Activated CD8-positive, alpha-beta T cell treated with anti-CD3 and anti-CD28 coated beads for 36 hours (primary cell): ENCODE results near the gene KMT2E. TPM values are rescaled to one million over a fixed set of nuclear protein-coding genes. Genes with fewer than 3 reads are reported as not detected.

Source experiments
- ATAC-seq: fragments of 200-7000 bp; cut with Tn5 transposase; one replicate; pipeline ENCODE4 v1.10.0; 2021; ENCODE audit warnings: mild to moderate bottlenecking, moderate library complexity
- CTCF ChIA-PET: fragments of 350-600 bp; sonication (Branson Sonifier 250); formaldehyde crosslinking; loops from one replicate; lab custom pipeline; 2021; ENCODE audit warnings: antibody characterized with exemption; lab: Charles Lee
- POLR2A ChIA-PET: fragments of 350-600 bp; sonication (Branson Sonifier 250); formaldehyde crosslinking; loops from one replicate; lab custom pipeline; 2021; ENCODE audit warnings: antibody characterized with exemption; lab: Charles Lee
- DNase-seq: peaks from one replicate; pipeline ENCODE4 v3.0.0-alpha.2; 2020
- H3K27ac Mint-ChIP-seq: one replicate; pipeline ENCODE4 v1.8.0; 2021; ENCODE audit warnings: mild to moderate bottlenecking, mixed read lengths
- H3K27me3 Mint-ChIP-seq: one replicate; pipeline ENCODE4 v1.8.0; 2021; ENCODE audit warnings: mixed read lengths
- H3K36me3 Mint-ChIP-seq: one replicate; pipeline ENCODE4 v1.8.0; 2021; ENCODE audit warnings: low read depth, mixed read lengths
- H3K4me1 Mint-ChIP-seq: one replicate; pipeline ENCODE4 v1.8.0; 2021; ENCODE audit warnings: low read depth, mixed read lengths
- H3K4me3 Mint-ChIP-seq: one replicate; pipeline ENCODE4 v1.8.0; 2021; ENCODE audit warnings: mild to moderate bottlenecking, moderate library complexity, mixed read lengths
- H3K9me3 Mint-ChIP-seq: one replicate; pipeline ENCODE4 v1.8.0; 2021; ENCODE audit warnings: mixed read lengths
- intact Hi-C: fragments of 100-400 bp; cut with micrococcal nuclease; formaldehyde crosslinking; loops from one replicate; pipeline ENCODE4 v1.10.0; 2022
- total RNA-seq, 2 experiments: library from RNA; stranded (reverse); gene quantifications; one replicate each; pipeline ENCODE4 v1.2.3, GENCODE V29; 2021
- TF ChIP-seq, protein P1 (sequence below): fragments of 200-600 bp; IDR thresholded peaks from one replicate; pipeline ENCODE4 v1.8.0; 2022; ENCODE audit warnings: antibody characterized with exemption, mild to moderate bottlenecking

Gene KMT2E
- total RNA-seq, 2 experiments from 2014 or later = 94.7 to 98.4 TPM

DNA sequence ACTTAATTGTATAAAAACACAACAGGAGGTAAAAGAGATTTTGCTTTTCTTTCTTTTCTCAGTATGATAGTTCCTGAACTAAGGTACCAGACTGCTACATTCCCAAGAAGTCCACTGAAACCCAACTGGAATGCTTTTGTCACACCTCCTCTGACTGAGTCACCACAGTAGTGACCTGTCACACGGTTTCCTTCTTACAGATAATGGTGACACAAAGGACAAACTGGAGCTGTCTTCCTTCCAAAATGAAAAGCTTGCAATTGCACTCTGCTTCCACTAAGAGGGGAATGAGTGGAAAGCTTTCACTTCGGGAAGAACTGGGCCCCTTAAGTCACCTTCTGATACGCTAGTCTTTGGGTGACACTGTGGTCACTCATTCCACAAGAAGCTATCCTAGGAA is 122.2 kb downstream of the KMT2E start:
- TF ChIP-seq, protein P1, sequence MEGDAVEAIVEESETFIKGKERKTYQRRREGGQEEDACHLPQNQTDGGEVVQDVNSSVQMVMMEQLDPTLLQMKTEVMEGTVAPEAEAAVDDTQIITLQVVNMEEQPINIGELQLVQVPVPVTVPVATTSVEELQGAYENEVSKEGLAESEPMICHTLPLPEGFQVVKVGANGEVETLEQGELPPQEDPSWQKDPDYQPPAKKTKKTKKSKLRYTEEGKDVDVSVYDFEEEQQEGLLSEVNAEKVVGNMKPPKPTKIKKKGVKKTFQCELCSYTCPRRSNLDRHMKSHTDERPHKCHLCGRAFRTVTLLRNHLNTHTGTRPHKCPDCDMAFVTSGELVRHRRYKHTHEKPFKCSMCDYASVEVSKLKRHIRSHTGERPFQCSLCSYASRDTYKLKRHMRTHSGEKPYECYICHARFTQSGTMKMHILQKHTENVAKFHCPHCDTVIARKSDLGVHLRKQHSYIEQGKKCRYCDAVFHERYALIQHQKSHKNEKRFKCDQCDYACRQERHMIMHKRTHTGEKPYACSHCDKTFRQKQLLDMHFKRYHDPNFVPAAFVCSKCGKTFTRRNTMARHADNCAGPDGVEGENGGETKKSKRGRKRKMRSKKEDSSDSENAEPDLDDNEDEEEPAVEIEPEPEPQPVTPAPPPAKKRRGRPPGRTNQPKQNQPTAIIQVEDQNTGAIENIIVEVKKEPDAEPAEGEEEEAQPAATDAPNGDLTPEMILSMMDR = no peak
- ATAC-seq (no peak), DNase-seq (no peak)
- ChIA-PET CTCF (interaction anchor here (1.1 kb wide), 2 partner anchors 74 to 454 kb away, joined by 3 read pairs; no protein-coding TSS in a partner anchor), POLR2A (interaction anchor here (0.6 to 1.2 kb wide), 3 partner anchors 10 to 84 kb away, joined by 3 read pairs; no protein-coding TSS in a partner anchor)
- H3K27me3 Mint-ChIP-seq = no peaks in the 10 kb centered on the region
- no peak overlapping the region for H3K27ac Mint-ChIP-seq
- H3K4me1 Mint-ChIP-seq = peaks cover 20% of the 10 kb centered on the region
- H3K36me3 Mint-ChIP-seq = peaks cover 12% of the 10 kb centered on the region
- H3K9me3 Mint-ChIP-seq = no peaks in the 10 kb centered on the region
- no peak overlapping the region for H3K4me3 Mint-ChIP-seq
- intact Hi-C loops = no loop called here

DNA sequence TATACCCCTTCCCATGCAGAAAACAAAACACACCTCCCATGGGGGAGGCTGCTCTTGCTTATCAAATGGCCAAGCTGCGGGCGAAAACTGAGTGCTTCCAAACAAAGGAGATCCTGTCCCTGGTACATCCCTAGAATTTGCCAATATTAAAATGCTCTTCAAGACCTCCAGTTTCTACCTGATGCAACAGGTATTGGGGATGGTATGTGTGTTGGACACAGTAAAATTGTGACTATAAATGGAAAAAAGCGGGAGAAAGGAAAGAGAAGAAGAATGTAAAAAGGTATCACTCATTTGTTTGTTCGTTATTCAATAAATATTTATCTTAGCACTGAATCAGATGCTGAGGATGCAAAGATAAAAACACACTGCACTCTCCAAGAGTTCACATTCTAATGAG is 123.9 kb downstream of the KMT2E start:
- DNase-seq = no peak
- ChIA-PET POLR2A (no interaction called here), CTCF (no interaction called here)
- TF ChIP-seq, protein P1 = no peak
- H3K9me3 Mint-ChIP-seq = no peaks in the 10 kb centered on the region
- ATAC-seq = no peak
- intact Hi-C loops = no loop called here
- peaks cover 14% of the 10 kb centered on the region for H3K36me3 Mint-ChIP-seq
- H3K4me1 Mint-ChIP-seq = peaks cover 7% of the 10 kb centered on the region
- no peak overlapping the region for H3K27ac Mint-ChIP-seq
- no peak overlapping the region for H3K4me3 Mint-ChIP-seq
- H3K27me3 Mint-ChIP-seq = no peaks in the 10 kb centered on the region

DNA sequence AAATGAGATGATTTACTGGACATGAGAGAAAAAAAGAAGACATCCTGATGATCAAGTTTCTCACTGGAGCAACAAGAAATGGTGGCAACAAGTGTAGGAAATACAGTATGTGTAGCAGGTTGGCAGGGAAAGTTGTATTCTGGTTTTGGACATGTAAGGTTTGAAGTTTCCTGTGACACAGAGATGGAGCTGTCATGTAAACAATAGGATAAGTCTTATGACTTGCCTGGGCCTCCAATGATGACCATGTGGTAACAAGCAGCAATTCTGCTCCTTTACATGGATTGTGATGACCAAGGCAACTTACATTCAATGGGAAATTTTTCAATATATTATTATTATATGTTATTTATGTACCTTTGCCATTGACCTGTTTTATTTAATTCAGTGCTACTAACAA is 125.4 kb downstream of the KMT2E start:
- intact Hi-C loops = no loop called here
- ATAC-seq (no peak), DNase-seq (no peak)
- Mint-ChIP-seq H3K27me3 (no peaks in the 10 kb centered on the region), H3K4me1 (peaks cover 4% of the 10 kb centered on the region), H3K36me3 (peaks cover 13% of the 10 kb centered on the region), H3K9me3 (no peaks in the 10 kb centered on the region), H3K4me3 (no peak overlapping the region), H3K27ac (no peak overlapping the region)
- ChIA-PET CTCF (interaction anchor here (1.7 kb wide), 1 partner anchor 16 kb away, joined by 8 read pairs; no protein-coding TSS in a partner anchor), POLR2A (no interaction called here)
- TF ChIP-seq, protein P1 = no peak

DNA sequence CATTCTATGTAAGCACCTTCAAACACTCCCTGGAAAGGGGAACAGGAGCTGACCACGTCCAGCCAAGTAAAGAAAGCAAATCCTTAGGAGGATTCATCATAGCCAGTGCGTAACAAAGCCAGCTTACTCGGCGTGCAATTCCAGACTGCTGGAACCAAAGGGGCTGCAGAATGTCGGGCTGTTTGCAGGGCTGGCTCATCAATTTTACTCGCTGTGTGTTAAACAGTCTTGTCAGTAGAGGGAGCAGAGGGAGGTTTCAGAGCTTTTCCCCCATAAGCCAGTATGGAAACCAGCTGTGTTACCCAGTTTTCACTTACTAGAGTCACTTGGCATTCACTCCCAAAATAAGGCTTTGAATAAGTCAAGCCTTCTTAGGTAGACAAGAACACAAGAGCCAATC is 127.1 kb downstream of the KMT2E start:
- no peaks in the 10 kb centered on the region for H3K9me3 Mint-ChIP-seq
- no peak overlapping the region for H3K27ac Mint-ChIP-seq
- no peak for ATAC-seq
- TF ChIP-seq, protein P1 = no peak
- H3K4me3 Mint-ChIP-seq = no peak overlapping the region
- no peak for DNase-seq
- peaks cover 16% of the 10 kb centered on the region for H3K36me3 Mint-ChIP-seq
- ChIA-PET POLR2A (interaction anchor here (0.5 to 1.1 kb wide), 3 partner anchors 11 to 160 kb away, joined by 3 read pairs; no protein-coding TSS in a partner anchor), CTCF (interaction anchor here (0.8 to 1.7 kb wide), 3 partner anchors 18 to 50 kb away, joined by 3 to 8 read pairs (median 3); no protein-coding TSS in a partner anchor)
- H3K4me1 Mint-ChIP-seq = peaks cover 2% of the 10 kb centered on the region
- intact Hi-C loops = no loop called here
- H3K27me3 Mint-ChIP-seq = no peaks in the 10 kb centered on the region

DNA sequence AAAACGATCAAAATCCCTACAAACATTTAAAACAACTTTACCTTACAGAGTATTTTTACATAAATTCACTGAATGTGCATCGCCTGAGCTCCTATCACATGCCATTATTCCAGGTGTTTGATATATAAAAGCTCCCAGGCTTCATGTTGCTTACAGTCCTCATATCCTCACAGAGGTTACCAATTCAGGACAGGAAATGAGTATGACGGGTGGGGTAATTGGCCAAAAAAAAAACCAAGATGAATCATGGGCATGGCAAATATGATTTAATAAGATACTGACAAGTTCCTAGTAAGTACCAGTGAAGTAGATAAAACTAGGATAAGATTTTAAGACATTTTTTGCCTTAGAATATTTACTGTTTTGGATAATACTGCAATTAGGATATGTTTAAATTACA is 135.8 kb downstream of the KMT2E start:
- H3K36me3 Mint-ChIP-seq = peaks cover 3% of the 10 kb centered on the region
- H3K27me3 Mint-ChIP-seq = no peaks in the 10 kb centered on the region
- TF ChIP-seq, protein P1 = no peak
- no peak overlapping the region for H3K4me3 Mint-ChIP-seq
- no peak overlapping the region for H3K27ac Mint-ChIP-seq
- peaks cover 17% of the 10 kb centered on the region for H3K4me1 Mint-ChIP-seq
- ChIA-PET POLR2A (no interaction called here), CTCF (no interaction called here)
- H3K9me3 Mint-ChIP-seq = no peaks in the 10 kb centered on the region
- ATAC-seq (peak; percentile 45), DNase-seq (no peak)
- intact Hi-C loops = no loop called here
